ENCODE data around the gene CCDC57. TPM values are rescaled to one million over a fixed set of nuclear protein-coding genes. Genes with fewer than 3 reads are reported as not detected.
A peak's percentile ranks its signal among the peaks of the same experiment; 100 is the strongest.

Gene CCDC57
- total and polyA plus RNA-seq, 2 of the 4 experiments (the other 2 are of a cell fraction) = 7.3 to 31.3 TPM

- H2BK15ac ChIP-seq (ENCODE audit: low read depth, low read length) = no peak overlapping the region
- H3K9ac ChIP-seq (ENCODE audit: low read depth, low read length) = no peak overlapping the region
- H3K79me1 ChIP-seq (ENCODE audit: low read depth in 1 of 2, low read length in 2 of 2) = peaks cover 5 to 36% of the 10 kb centered on the region in 2 experiments; a peak in 3 of 4 replicates
- no peak overlapping the region for H3K14ac ChIP-seq (replicated peaks; ENCODE audit: low read depth, low read length)
- no peaks in the 10 kb centered on the region; the same call in 1 of the 2 replicates for H3K9me1 ChIP-seq (ENCODE audit: insufficient read depth, low read length)
- in situ Hi-C loops (cut with MboI; ENCODE audit: low sequenced_read_pairs) (no loop called here), dilution Hi-C loops (cut with HindIII; ENCODE audit: low sequenced_read_pairs, unreplicated experiment) (no loop called here), intact Hi-C loops (cut with micrococcal nuclease) (no loop called here)
- peaks cover 10% of the 10 kb centered on the region for H3K4me1 ChIP-seq (ENCODE audit: control insufficient read depth, insufficient read depth, low read length)
- no peaks in the 10 kb centered on the region for H3K9me3 ChIP-seq (ENCODE audit: control insufficient read depth, insufficient read depth, low read length)
- 90% methylated on average over 10 of the region's 20 CpGs; no CpG with 5 or more reads in 1 of the 2 experiments for WGBS, 2 experiments (ENCODE audit: extremely low coverage in 2 of 2, insufficient read length in 1 of 2)
- no TSS peak for BruUV-seq (replicated peaks)
- H2BK5ac ChIP-seq (ENCODE audit: low read depth, low read length, poor library complexity, severe bottlenecking) = no peak overlapping the region
- no peak for DNase-seq
- H3K27ac ChIP-seq (ENCODE audit: insufficient read depth, low read length) = no peak overlapping the region
- H3K4ac ChIP-seq (ENCODE audit: low read depth, low read length) = no peak overlapping the region
- ATAC-seq (ENCODE audit: low read depth) = no peak
- no peak overlapping the region for H2BK120ac ChIP-seq (ENCODE audit: low read depth, low read length)
- no peak overlapping the region for H3K18ac ChIP-seq (ENCODE audit: low read depth, low read length)
- H4K20me1 ChIP-seq (ENCODE audit: insufficient read depth, low read length) = peaks cover 3% of the 10 kb centered on the region; the same call in 1 of the 2 replicates
- H2BK20ac ChIP-seq (ENCODE audit: low read depth, low read length) = no peak overlapping the region
- H3K27me3 ChIP-seq (ENCODE audit: control insufficient read depth, insufficient read depth, low read length) = no peaks in the 10 kb centered on the region
- peak overlapping the region; percentile 24 for H2AK9ac ChIP-seq (replicated peaks; ENCODE audit: low read depth, low read length, poor library complexity)
- TF ChIP-seq ELK1 (IDR thresholded peaks at IDR 0.05; ENCODE audit: borderline replicate concordance, low read depth, low read length) = no peak
- TF ChIP-seq MXI1 (IDR thresholded peaks at IDR 0.05; ENCODE audit: borderline replicate concordance, low read depth, low read length) = no peak
- TF ChIP-seq SMC3 (IDR thresholded peaks at IDR 0.05; ENCODE audit: low read depth, low read length) = no peak
- TF ChIP-seq MAFK (IDR thresholded peaks at IDR 0.05; ENCODE audit: low read depth, low read length) = no peak
- no peak for TF ChIP-seq FOS (IDR thresholded peaks at IDR 0.05; ENCODE audit: low read depth, low read length)
- TF ChIP-seq CHD1 (IDR thresholded peaks at IDR 0.05; ENCODE audit: low read depth, low read length) = no peak
- H2AK5ac ChIP-seq (ENCODE audit: low read depth, low read length) = no peak overlapping the region
- no peak overlapping the region for H3K4me3 ChIP-seq (ENCODE audit: insufficient read depth, low read depth, low read length)
- no peak overlapping the region for H3K23ac ChIP-seq (ENCODE audit: low read depth, low read length)
- H4K8ac ChIP-seq (ENCODE audit: low read depth in 2 of 2, low read length in 2 of 2) = no peak overlapping the region
- H3K56ac ChIP-seq (ENCODE audit: extremely low read depth, insufficient read depth, low read length) = no peak overlapping the region
- no peak overlapping the region for H4K5ac ChIP-seq (ENCODE audit: low read depth, low read length)
- peaks cover 42% of the 10 kb centered on the region for H3K36me3 ChIP-seq (ENCODE audit: control insufficient read depth, insufficient read depth, low read length)
- H3K4me2 ChIP-seq (ENCODE audit: low read depth, low read length) = no peak overlapping the region
- H2AFZ ChIP-seq (replicated peaks; ENCODE audit: low read length, poor library complexity) = peak overlapping the region; percentile 21
- ChIA-PET POLR2A (ENCODE audit: unreplicated experiment) (no interaction called here), CTCF (no interaction called here)
- H4K91ac ChIP-seq (ENCODE audit: insufficient read depth, low read depth, low read length) = no peak overlapping the region
Observed at GRCh38 chr17:82063424-82064415, 148.9 kb downstream of the CCDC57 start.

Data from IMR-90 (cell line).